GM15510 (cell line): ENCODE measurements around the gene PCNX3.

Experiments used
- POLR2A ChIP-seq: IDR thresholded peaks from 3 replicates; pipeline ENCODE4 v1.6.1; 2011; ENCODE audit warnings: borderline replicate concordance; ENCODE audit not compliant: insufficient read length; ENCODE audit errors: extremely low read depth

PCNX3 gene

DNA sequence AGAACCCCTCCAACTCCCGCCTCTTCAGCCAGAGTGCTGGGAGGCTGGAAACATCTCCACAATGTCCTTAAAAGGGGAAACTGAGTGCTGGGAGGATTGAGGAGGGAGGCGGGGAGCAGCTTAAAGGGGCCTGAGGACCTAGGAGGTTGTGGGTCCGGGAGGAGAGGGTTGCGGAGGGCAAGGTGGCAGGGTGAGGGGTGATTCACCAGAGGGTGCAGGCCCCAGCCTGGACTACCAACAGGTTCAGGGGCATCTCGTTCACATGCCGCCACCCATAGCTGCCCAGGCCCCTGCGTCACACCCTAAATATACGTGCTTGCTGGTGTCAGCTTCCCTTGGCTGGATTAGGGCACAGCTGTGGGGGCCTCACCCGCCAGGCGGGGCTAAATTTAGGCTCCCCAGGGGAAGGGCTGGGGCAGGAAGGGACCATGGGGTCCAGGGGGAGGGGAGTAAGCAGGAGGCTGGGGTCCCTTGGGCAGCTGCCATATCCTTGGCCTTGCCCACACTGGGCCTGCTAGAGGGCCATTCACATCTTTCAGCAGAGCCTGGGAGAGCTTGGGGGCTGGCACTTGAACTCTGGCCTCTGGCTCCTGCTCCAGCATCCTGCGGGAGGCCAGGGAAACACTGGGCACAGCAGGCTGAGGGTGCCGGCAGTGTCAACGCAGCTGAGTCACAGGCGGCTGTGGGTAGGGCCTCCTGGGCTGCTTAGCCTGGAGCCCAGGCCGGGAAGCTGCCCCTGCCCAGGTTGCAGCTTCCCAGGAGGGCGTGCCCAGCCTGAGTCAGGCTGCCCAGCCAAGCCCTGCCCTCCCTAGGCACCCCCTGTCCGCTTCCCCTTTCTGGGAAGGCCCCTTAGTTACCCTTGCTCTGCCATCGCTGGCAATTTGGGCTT is 38.5 kb upstream of the PCNX3 start:
- no peak for TF ChIP-seq POLR2A

DNA sequence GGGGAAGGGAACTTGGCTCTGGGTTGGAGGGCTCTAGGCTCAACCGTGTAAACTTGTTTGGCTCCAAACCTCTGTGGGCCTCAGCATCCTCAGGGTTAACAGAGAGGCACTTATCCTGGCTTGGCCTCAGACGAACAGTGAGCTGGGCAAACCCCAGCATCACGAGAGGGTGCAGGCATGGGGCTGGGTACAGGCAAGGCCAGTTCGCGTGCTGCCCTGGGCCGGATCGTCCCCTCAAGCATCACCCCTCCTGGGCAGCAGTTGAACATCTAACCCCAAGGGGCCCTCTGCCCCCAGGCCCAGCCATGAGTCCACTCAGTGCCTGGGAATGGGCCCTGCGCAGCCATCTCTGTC is 37.8 kb upstream of the PCNX3 start:
- no peak for TF ChIP-seq POLR2A

DNA sequence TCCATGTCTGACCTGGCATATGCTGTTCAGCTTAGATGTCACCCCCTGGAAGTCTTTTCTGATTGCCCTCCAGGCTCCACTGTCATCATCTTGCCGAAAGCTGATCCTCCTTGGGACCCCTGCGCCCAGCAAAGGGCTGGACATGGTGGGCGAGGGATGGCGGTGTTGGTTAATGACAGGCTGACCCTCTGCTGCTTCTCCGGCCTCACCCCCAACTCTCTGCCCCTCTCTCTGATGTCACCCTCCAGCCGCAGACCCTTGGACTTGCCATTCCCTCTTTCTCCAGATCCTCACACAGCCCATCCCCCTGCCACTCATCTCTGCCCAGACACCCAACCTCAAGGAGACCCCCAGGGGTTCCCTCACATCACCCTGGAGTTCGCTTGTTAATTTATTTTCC is 37.4 kb upstream of the PCNX3 start:
- no peak for TF ChIP-seq POLR2A

DNA sequence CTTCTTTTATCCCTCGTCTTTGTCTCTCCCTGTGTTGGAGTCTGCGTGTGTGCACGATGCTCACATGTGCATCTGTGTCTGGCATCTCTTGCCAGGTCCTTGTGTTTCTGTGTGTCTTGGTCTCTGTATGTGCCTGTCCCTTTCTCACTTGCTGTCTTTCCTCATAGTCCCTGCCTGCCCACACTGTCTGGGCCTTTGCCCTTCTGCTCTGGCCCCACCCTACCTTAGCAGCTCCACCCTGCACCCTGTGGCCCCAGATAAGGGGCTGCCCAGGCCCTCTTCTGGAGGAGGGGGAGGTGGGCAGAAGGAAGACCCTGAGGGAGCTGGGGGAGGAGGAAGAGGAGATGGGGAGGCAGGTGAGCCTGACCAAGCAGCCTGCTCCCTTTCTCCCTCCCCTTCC is 36.9 kb upstream of the PCNX3 start:
- no peak for TF ChIP-seq POLR2A

DNA sequence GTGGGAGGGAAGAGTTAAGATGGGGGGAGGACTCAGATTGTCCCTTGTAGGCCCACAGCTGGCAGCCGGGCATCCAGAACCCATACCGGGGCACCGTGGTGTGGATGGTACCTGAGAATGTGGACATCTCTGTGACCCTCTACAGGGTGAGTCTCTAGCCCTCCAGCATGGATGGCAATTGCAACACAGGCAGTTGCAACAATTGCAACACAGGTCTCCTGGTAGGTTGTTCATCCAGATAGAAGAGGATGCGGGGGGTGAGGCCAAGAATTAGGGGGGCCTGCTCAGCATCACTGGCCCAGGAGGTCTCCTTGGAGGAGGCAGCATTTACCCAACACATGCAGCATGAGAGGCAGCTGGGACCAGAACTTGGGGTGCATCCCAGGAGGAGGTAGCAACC is 36.3 kb upstream of the PCNX3 start:
- no peak for TF ChIP-seq POLR2A

DNA sequence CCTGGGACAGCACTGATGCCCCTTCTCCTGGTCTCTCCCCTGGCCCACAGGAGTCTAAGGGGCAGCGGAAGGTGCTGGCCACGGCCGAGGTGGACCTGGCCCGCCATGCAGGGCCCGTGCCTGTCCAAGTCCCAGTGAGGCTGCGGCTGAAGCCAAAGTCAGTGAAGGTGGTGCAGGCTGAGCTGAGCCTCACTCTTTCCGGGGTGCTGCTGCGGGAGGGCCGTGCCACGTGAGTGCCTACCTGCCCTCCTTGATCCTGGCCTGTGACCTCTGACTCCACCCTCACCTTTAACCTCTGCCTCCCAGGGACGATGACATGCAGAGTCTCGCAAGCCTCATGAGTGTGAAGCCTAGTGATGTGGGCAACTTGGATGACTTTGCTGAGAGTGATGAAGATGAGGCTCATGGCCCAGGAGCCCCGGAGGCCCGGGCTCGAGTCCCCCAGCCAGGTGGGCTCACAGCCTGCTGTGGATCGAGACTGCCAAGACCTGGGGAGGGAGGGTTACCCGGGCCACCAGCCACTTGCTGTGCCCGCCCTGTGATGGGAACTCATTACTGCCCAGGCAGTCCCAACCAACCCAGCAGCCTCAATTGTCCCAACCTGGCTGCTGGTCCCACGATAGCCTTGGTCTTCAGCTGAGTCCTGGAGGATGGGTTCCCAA is 35.4 kb upstream of the PCNX3 start:
- TF ChIP-seq POLR2A: no peak

DNA sequence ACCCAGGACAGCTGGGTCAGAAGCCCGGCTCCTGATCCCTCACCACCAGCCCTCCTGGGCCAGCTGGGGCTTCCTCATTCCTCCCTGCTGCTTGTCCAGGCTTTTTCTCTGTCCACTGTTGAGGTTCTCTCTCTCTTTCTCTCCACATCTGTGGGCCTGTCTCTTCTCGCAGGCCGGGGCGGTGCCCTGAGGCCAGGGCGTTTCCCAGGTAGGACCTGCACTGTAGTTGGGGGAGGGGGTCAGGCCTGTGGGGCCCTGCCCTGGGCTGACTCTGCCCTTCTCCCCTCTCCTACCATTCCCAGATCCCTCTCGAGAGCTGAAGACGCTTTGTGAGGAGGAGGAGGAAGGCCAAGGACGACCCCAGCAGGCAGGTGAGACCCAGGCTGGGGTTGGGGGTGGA is 34.8 kb upstream of the PCNX3 start:
- TF ChIP-seq POLR2A: no peak

DNA sequence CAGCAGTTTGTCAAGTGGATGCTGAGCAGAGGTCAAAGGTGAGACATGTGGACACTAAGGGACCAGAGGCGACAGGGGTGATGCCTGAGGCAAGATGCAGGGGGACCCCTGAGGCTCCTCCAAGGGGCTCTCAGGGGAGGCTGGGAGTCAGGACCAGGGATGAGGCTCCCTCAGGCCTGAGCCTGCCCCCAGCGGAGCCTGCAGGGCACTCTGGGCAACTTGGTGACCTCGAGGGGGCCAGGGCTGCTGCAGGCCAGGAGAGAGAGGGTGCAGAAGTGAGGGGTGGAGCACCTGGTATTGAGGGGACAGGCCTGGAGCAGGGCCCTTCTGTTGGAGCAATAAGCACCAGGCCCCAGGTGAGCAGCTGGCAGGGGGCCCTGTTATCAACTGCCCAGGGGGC is 33.6 kb upstream of the PCNX3 start:
- no peak for TF ChIP-seq POLR2A

DNA sequence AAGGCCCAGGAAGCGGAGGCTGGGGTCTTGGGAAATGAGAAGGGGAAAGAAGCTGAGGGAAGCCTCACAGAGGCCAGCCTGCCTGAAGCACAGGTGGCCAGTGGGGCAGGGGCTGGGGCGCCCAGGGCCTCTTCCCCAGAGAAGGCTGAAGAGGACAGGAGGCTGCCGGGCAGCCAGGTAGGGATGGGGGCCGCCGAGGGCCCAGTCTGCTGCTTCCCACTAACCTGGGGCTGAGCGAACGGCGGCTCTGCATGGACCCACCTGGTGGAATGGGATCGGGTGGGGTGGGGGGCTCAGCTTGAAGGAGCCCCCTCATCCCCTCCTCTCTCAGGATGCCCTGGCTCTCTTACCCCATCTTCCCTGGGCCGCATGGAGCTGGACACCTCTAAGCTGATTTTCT is 32.0 kb upstream of the PCNX3 start:
- TF ChIP-seq POLR2A: no peak

DNA sequence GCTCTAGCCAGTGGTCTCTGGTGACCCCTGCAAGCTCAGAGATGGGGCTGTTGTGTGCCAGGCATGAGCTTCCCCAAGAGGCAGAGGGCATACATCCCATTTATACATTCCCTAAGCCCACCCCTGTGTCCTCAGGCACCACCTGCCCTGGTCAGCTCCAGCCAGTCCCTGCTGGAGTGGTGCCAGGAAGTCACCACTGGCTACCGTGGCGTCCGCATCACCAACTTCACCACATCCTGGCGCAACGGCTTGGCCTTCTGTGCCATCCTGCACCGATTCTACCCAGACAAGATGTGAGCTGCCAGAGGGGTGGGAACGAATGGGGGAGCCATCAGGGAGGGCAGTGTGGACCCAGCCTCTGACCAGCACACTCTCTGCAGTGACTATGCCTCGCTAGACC is 31.5 kb upstream of the PCNX3 start:
- TF ChIP-seq POLR2A: no peak

DNA sequence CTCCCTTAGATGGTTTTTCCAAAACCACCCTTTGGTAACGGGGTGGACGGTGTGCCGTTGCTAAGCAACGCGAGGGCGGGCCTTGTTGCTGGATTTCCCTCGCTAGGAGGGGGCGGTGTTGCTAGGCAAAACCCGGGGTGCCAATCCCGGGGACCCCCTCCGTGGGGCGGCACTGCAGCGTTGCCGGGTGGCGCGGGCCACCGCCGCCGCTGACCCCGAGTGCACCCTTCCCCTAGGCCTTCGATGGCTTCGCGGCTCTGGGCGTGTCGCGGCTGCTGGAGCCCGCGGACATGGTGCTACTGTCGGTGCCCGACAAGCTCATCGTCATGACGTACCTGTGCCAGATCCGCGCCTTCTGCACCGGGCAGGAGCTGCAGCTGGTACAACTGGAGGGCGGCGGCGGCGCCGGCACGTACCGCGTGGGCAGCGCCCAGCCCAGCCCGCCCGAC is 30.8 kb upstream of the PCNX3 start:
- no peak for TF ChIP-seq POLR2A

DNA sequence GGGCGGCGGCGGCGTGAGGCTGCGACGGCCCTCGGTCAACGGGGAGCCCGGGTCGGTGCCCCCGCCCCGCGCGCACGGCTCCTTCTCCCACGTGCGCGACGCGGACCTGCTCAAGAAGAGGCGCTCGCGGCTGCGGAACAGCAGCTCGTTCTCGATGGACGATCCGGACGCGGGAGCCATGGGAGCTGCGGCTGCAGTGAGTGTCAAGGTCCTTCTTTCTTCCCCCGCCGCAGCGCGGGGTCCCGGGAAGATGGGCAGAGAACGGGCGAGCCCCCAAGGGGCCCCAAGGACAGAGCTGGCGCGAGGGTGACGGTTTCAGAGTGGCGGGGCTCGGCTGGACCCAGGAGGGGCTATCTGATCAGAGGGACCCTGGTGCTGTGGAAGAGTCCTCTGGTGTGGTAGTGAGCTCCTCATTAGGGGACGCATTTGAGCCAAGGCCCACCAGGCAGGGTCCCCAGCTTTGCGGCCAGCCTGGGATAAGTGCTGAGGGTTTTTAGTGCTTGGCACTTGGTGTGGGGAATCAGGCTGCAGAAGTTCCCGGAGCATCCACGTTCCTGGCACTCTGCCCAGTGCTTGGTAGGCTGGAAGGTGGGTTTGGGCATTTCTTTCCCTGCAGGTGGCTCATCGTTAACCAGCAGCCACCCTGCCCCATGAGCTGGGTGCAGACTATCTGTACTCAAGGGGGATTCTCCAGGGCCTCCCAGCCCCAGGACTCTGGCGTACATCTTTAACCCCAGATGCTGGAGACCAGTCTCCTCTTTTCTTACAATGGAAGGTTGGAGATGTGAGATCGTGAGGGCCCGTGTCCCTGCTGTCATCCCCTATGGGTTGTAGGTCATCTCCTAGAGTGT is 30.0 kb upstream of the PCNX3 start:
- no peak for TF ChIP-seq POLR2A

DNA sequence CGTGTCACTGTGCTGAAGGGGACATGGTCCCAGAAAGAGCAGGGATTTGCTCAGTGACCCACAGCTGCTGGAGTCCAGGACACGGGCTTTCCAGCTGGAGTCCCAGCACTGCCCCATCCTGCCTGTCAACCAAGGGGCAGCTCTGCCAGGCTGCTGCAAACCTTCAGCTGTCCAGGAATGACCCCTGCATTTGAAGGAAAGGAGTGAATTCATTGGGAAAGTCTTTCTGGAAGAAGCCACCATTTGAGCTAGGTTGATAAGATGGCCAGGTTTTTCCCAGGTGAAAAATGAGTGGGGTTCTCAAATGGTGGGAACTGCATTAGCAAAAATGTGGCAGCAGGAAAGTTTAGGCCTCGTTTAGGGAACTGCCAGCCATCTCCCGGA is 29.3 kb upstream of the PCNX3 start:
- TF ChIP-seq POLR2A: no peak

DNA sequence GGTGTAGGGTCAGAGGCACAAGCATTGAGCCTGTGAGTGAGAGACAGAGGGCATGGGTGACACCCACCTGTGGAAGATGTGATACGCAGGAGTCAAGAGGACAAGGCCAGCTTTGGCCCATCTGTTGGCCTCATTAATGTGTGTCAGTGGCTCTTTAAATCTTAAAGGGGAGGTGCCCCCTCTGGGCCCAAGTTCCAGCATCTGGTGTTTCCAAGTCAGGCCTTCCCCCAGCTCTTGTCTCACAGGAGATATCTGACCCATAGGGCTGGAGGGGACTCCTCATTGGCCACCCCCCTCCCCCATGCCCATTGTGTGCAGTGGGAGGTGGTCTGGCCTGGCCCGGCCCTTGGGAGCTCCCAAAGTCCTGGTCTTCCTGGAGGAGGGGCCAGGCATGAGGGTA is 28.9 kb upstream of the PCNX3 start:
- no peak for TF ChIP-seq POLR2A

DNA sequence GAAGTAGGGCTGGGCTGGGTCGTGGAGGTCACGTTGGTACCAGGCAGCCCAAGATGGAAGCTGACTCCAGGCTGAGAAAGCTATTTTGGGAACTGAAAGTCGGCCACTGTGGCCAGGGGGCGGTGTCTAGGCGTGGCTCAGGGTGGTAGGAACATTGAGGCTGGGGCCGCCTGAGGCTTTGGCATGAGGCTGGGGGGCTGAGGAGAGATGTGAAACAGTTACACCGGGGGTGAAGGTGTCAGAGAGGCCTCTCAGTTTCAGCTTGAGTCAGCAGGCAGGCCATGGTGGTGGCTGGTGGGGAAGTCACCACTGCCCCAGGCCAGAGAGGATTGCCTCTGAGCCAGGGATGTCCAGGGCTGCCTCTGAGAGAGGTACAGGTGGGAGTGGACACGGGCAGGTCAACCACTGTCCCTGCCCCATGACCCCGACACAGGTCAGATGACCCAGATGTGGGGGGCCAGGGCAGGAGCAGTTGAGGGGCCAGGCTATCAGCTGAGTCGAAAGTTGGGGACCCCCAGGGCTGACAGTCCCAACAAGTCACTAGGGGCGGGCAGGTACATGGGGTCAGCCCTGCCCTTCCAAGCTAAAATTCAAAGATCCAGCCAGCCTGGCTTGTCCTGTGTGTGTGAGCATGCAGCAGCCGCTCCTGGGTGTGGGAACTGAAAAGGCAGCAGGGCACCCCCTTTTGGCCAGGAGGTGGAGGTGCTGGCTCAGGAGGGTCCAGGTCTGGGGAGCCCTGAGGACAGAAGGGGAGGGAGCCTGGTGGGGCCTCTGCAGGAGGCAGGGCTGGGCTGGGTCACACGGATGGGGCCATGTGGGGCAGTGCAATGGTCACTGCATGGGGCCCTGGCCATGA is 27.1 kb upstream of the PCNX3 start:
- TF ChIP-seq POLR2A: no peak

DNA sequence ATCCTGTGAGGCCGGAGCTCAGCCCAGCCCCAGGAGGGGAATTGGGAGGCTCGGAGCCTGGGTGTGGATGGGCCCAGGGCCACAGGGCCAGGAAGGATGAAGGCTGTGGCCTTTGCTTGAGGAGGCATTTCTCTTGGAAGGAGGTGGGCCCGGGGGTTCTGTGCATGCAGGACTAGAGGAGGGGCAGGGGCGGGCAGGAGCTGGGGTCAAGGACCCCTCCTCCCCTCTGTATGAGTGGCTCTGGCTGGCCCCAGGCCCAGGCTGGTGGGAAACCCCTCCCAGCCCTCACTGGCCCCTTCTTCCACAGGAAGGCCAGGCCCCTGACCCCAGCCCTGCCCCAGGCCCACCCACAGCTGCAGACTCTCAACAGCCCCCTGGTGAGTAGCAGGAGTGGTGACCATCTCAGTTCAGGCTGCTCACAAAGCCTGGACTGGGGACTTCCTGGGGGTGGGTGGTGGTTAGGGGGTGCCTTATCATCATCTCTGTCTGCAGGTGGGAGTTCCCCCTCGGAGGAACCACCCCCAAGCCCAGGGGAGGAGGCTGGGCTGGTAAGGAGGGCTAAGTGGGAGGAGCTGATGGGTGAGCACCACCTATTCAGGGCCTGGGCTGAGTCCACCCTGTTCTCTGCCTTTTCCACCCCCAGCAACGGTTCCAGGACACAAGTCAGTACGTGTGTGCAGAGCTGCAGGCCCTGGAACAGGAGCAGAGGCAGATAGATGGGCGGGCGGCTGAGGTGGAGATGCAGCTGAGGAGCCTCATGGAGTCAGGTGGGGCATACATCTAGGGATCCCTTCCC is 25.9 kb upstream of the PCNX3 start:
- TF ChIP-seq POLR2A: no peak
